GM19463 (cell line): ENCODE data around the gene YY2.
"Not testable (repeated sequence)": the region's sequence is repeated elsewhere in the genome, so short reads cannot be mapped to it uniquely, and the experiment has no call there.

ENCODE experiments used
- ATAC-seq: cut with Tn5 transposase; IDR thresholded peaks from one replicate; pipeline ENCODE4 v1.9.1; 2021; ENCODE audit warnings: mild to moderate bottlenecking, moderate library complexity; ENCODE audit not compliant: unreplicated experiment

The YY2 gene

GRCh38 chrX:21873063-21873775 is 17.4 kb downstream of the YY2 start:
- ATAC-seq = no peak

GRCh38 chrX:21874182-21874581 is 18.4 kb downstream of the YY2 start:
- ATAC-seq = not testable (repeated sequence)

GRCh38 chrX:21875013-21875412 is 19.2 kb downstream of the YY2 start:
- no peak for ATAC-seq

- ATAC-seq = no peak
Measured at GRCh38 chrX:21881881-21882574, 26.2 kb downstream of the YY2 start.

- no peak for ATAC-seq
Measured at GRCh38 chrX:21883258-21883657, 27.5 kb downstream of the YY2 start.

- ATAC-seq = no peak
Measured at GRCh38 chrX:21885568-21885967, 29.8 kb downstream of the YY2 start.

- ATAC-seq = no peak
Measured at GRCh38 chrX:21905313-21905712, 49.5 kb downstream of the YY2 start.

- no peak for ATAC-seq
Measured at GRCh38 chrX:21905953-21906352, 50.2 kb downstream of the YY2 start.

GRCh38 chrX:21907260-21907659 is 51.5 kb downstream of the YY2 start:
- ATAC-seq = no peak
